HepG2 (cell line): ENCODE results near the gene ZNF341. TPM values are rescaled to one million over a fixed set of nuclear protein-coding genes. Genes with fewer than 3 reads are reported as not detected.
A peak's percentile ranks its signal among the peaks of the same experiment; 100 is the strongest.

Source experiments
- AHR ChIP-seq: IDR thresholded peaks from 2 replicates; pipeline ENCODE4 v1.6.1; 2018; ENCODE audit warnings: missing genetic modification reagents, missing compliant biosample characterization
- AKAP8 ChIP-seq: sonication (generic); formaldehyde crosslinking; IDR thresholded peaks from 2 replicates; pipeline ENCODE4 v1.5.1; 2020; ENCODE audit warnings: mild to moderate bottlenecking, missing genetic modification reagents
- ATF4 ChIP-seq, 2 experiments: fragments of 450-650 bp in 1 of 2; sonication (generic) in 1 of 2; formaldehyde crosslinking; IDR thresholded peaks; 2 replicates each; pipeline versions ENCODE4 v1.5.0 to v1.8.0; 2020 to 2022; ENCODE audit warnings: mild to moderate bottlenecking in 1 of 2, missing genetic modification reagents in 1 of 2
- ATF5 ChIP-seq: sonication (generic); formaldehyde crosslinking; IDR thresholded peaks from 2 replicates; pipeline ENCODE4 v1.4.0; 2020; ENCODE audit warnings: mild to moderate bottlenecking, low read depth, missing genetic modification reagents
- CC2D1A ChIP-seq: sonication (generic); formaldehyde crosslinking; IDR thresholded peaks from 2 replicates; pipeline ENCODE4 v1.8.1; 2023; ENCODE audit warnings: mild to moderate bottlenecking, missing genetic modification reagents
- FOXO4 ChIP-seq: sonication (generic); formaldehyde crosslinking; conservative IDR thresholded peaks from 2 replicates; pipeline ENCODE4 v1.8.1; 2023; ENCODE audit warnings: missing genetic modification reagents
- FOXP4 ChIP-seq: sonication (generic); formaldehyde crosslinking; IDR thresholded peaks from 2 replicates; pipeline ENCODE4 v1.4.0; 2020; ENCODE audit warnings: missing genetic modification reagents
- MTERF4 ChIP-seq: sonication (generic); formaldehyde crosslinking; IDR thresholded peaks from 2 replicates; pipeline ENCODE4 v1.8.0; 2023; ENCODE audit warnings: mild to moderate bottlenecking, missing genetic modification reagents
- PCBP1 ChIP-seq: fragments of 200-400 bp; formaldehyde crosslinking; IDR thresholded peaks from 2 replicates; pipeline ENCODE4 v1.6.1; 2017; ENCODE audit warnings: mild to moderate bottlenecking, low read depth, low read length, borderline replicate concordance
- RFX3 ChIP-seq: IDR thresholded peaks from 2 replicates; pipeline ENCODE4 v1.6.1; 2016; ENCODE audit warnings: missing biosample characterization, missing genetic modification reagents
- SALL2 ChIP-seq: sonication (generic); formaldehyde crosslinking; IDR thresholded peaks from 2 replicates; pipeline ENCODE4 v1.8.1; 2023; ENCODE audit warnings: mild to moderate bottlenecking, missing genetic modification reagents, inconsistent platforms
- TRIM24 ChIP-seq: sonication (generic); formaldehyde crosslinking; IDR thresholded peaks from 2 replicates; pipeline ENCODE4 v1.8.0; 2022; ENCODE audit warnings: mild to moderate bottlenecking, missing genetic modification reagents
- ZBTB1 ChIP-seq: sonication (generic); formaldehyde crosslinking; IDR thresholded peaks from 2 replicates; pipeline ENCODE4 v1.4.0; 2020; ENCODE audit warnings: missing genetic modification reagents, borderline replicate concordance
- ZNF18 ChIP-seq: sonication (generic); formaldehyde crosslinking; IDR thresholded peaks from 2 replicates; pipeline ENCODE4 v1.8.0; 2022; ENCODE audit warnings: mild to moderate bottlenecking, missing genetic modification reagents; ENCODE audit not compliant: insufficient replicate concordance
- ZNF335 ChIP-seq: sonication (generic); formaldehyde crosslinking; IDR thresholded peaks from 2 replicates; pipeline ENCODE4 v1.4.0; 2020; ENCODE audit warnings: missing genetic modification reagents
- ZNF503 ChIP-seq: sonication (generic); formaldehyde crosslinking; IDR thresholded peaks from 2 replicates; pipeline ENCODE4 v1.4.0; 2020; ENCODE audit warnings: missing genetic modification reagents
- ZNF605 ChIP-seq: sonication (generic); formaldehyde crosslinking; IDR thresholded peaks from 2 replicates; pipeline ENCODE4 v1.8.0; 2022; ENCODE audit warnings: mild to moderate bottlenecking, missing genetic modification reagents
- ZNF615 ChIP-seq: sonication (generic); formaldehyde crosslinking; IDR thresholded peaks from 2 replicates; pipeline ENCODE4 v1.5.0; 2020; ENCODE audit warnings: mild to moderate bottlenecking, missing genetic modification reagents, borderline replicate concordance
- ZNF672 ChIP-seq: sonication (generic); formaldehyde crosslinking; IDR thresholded peaks from 2 replicates; pipeline ENCODE4 v1.8.1; 2022; ENCODE audit warnings: missing genetic modification reagents
- polyA plus RNA-seq, 8 experiments: library from polyadenylated mRNA; depleted of rRNA in 3 of 8; stranded (reverse) in 7 of 8; unstranded in 1 of 8; fragments of >200 nt; fragmentation: Illumina TruSeq in 4 of 8; extraction: Trizol in 4 of 8; gene quantifications; 2 replicates each; pipeline versions ENCODE4 v1.2.1 to v1.2.3, GENCODE V29; 2011 to 2016; ENCODE audit warnings: low read depth in 4 of 8, missing spikeins in 1 of 8, mixed read lengths in 1 of 8; ENCODE audit not compliant: insufficient read depth in 1 of 8
- total RNA-seq, 5 experiments: library from RNA; depleted of rRNA; stranded (reverse); fragments of >200 nt; fragmentation: Illumina TruSeq; extraction: Trizol; gene quantifications; 2 replicates each; pipeline ENCODE4 v1.2.3, GENCODE V29; 2016; ENCODE audit warnings: low read depth in 1 of 5

Gene ZNF341
- total and polyA plus RNA-seq, 2 of the 13 experiments (the other 11 are each of a cell fraction or from before 2014, with no cell fraction given) = 1.1 to 2.2 TPM

- TF ChIP-seq ZNF503 (no peak), ZBTB1 (CRISPR knock-in tag) (no peak), PCBP1 (no peak), RFX3 (no peak), FOXO4 (CRISPR knock-in tag) (0 out of 2 replicates have a peak, but pooled peaks have one; percentile 97), ATF4 (CRISPR knock-in tag; IDR thresholded peaks at IDR 0.05) (no peak), ZNF18 (peak; percentile 15), TRIM24 (CRISPR knock-in tag) (no peak), MTERF4 (CRISPR knock-in tag) (peak; percentile 56; the same call in 1 of the 2 replicates), ZNF672 (CRISPR knock-in tag) (no peak), FOXP4 (no peak; the same call in 1 of the 2 replicates), ZNF335 (CRISPR knock-in tag) (no peak), AHR (CRISPR knock-in tag) (peak; percentile 57; the same call in 1 of the 2 replicates), CC2D1A (CRISPR knock-in tag) (no peak), SALL2 (0 out of 2 replicates have a peak, but pooled peaks have one; percentile 58), ZNF615 (CRISPR knock-in tag) (no peak), ZNF605 (CRISPR knock-in tag) (no peak), AKAP8 (CRISPR knock-in tag) (no peak), ATF5 (CRISPR knock-in tag) (no peak; the same call in 1 of the 2 replicates)
Measured at GRCh38 chr20:33685328-33686099, 46.3 kb upstream of the ZNF341 start (continued).
